Uterus (tissue), 4 donors: ENCODE results near the gene RAD51B. TPM values are rescaled to one million over a fixed set of nuclear protein-coding genes. Genes with fewer than 3 reads are reported as not detected.

ENCODE experiments used
- DNase-seq, 2 donors: peaks; one replicate each; pipeline ENCODE4 v3.0.0-alpha.2; 2019 to 2020
- H3K27ac ChIP-seq, 2 donors: fragments of 200-600 bp; sonication (generic); 1 replicate in 1 of 2; 2 replicates in 1 of 2; pipeline ENCODE4 v1.5.1; 2016 to 2018
- H3K27me3 ChIP-seq, 2 donors: fragments of 200-600 bp; sonication (generic); one replicate each; pipeline ENCODE4 v1.5.1; 2018 to 2019; ENCODE audit warnings: control low read depth in 1 of 2
- H3K36me3 ChIP-seq, 2 donors: fragments of 200-600 bp; sonication (generic); one replicate each; pipeline ENCODE4 v1.5.1; 2019; ENCODE audit warnings: control low read depth in 1 of 2
- H3K4me1 ChIP-seq, 2 donors: fragments of 200-600 bp; sonication (generic); one replicate each; pipeline ENCODE4 v1.5.1; 2018 to 2019; ENCODE audit warnings: control low read depth in 1 of 2
- H3K4me3 ChIP-seq, 2 donors: fragments of 200-600 bp; sonication (generic); 1 replicate in 1 of 2; 2 replicates in 1 of 2; pipeline ENCODE4 v1.5.1; 2018 to 2019; ENCODE audit warnings: mild to moderate bottlenecking in 1 of 2
- H3K9me3 ChIP-seq, 2 donors: fragments of 200-600 bp; sonication (generic); one replicate each; pipeline ENCODE4 v1.5.1; 2019; ENCODE audit warnings: control low read depth in 1 of 2
- CTCF ChIP-seq, 4 experiments: fragments of 200-600 bp in 2 of 4; fragments of 450-650 bp in 2 of 4; sonication (generic) in 2 of 4; IDR thresholded peaks; one replicate each; pipeline ENCODE4 v1.5.1; 2016 to 2019; ENCODE audit warnings: antibody characterized with exemption in 4 of 4, mild to moderate bottlenecking in 2 of 4, moderate library complexity in 1 of 4
- POLR2A ChIP-seq, 2 donors: fragments of 450-650 bp; IDR thresholded peaks; one replicate each; pipeline ENCODE4 v1.6.1; 2016; ENCODE audit warnings: antibody characterized with exemption in 2 of 2, mild to moderate bottlenecking in 1 of 2, moderate library complexity in 1 of 2
- intact Hi-C: fragments of 100-400 bp; cut with DNase I; formaldehyde crosslinking; loops from one replicate; pipeline ENCODE4 v1.15.1; 2023; ENCODE audit warnings: low total_unique reads
- total RNA-seq, 4 donors: library from RNA; depleted of rRNA in 3 of 4; stranded (reverse); fragments of >200 nt in 3 of 4; gene quantifications; one replicate each; pipeline versions ENCODE4 v1.1.0 to v1.2.4, GENCODE V29; 2014 to 2023
- donor health status: DM: yes; HTN: yes; CAD: no.

RAD51B gene
- total RNA-seq, 4 donors from 2014 or later = 29.5 to 100.0 (median 70.3) TPM

- Histone ChIP-seq H3K4me1 (no peaks in the 10 kb centered on the region), H3K27ac (peak overlapping the region; percentile 43 to 79), H3K9me3 (no peaks in the 10 kb centered on the region), H3K27me3 (no peaks in the 10 kb centered on the region), H3K36me3 (no peaks in the 10 kb centered on the region), H3K4me3 (no peak overlapping the region)
- TF ChIP-seq CTCF (IDR thresholded peaks at IDR 0.05) (no peak), POLR2A (IDR thresholded peaks at IDR 0.05) (no peak)
- intact Hi-C loops = no loop called here
- no peak for DNase-seq
These were observed 263.2 kb downstream of the RAD51B start for GRCh38 chr14:68082698-68083291.

- Histone ChIP-seq H3K9me3 (no peaks in the 10 kb centered on the region), H3K27me3 (no peaks in the 10 kb centered on the region), H3K4me1 (no peaks in the 10 kb centered on the region), H3K36me3 (no peaks in the 10 kb centered on the region), H3K27ac (peak overlapping the region; percentile 77 to 79), H3K4me3 (no peak overlapping the region)
- DNase-seq = no peak
- TF ChIP-seq POLR2A (IDR thresholded peaks at IDR 0.05) (no peak), CTCF (IDR thresholded peaks at IDR 0.05) (peak in 2 of 4 experiments; percentile 8 to 21)
- intact Hi-C loops = no loop called here
These were observed 264.7 kb downstream of the RAD51B start for GRCh38 chr14:68084256-68084655.

- intact Hi-C loops = no loop called here
- Histone ChIP-seq H3K4me1 (no peaks in the 10 kb centered on the region), H3K27ac (peak overlapping the region; percentile 77 to 79), H3K4me3 (no peak overlapping the region), H3K36me3 (no peaks in the 10 kb centered on the region), H3K27me3 (no peaks in the 10 kb centered on the region), H3K9me3 (no peaks in the 10 kb centered on the region)
- DNase-seq = no peak
- TF ChIP-seq CTCF (IDR thresholded peaks at IDR 0.05) = no peak
- no peak for TF ChIP-seq POLR2A (IDR thresholded peaks at IDR 0.05)
These were observed 266.2 kb downstream of the RAD51B start for GRCh38 chr14:68085742-68086141.

- H3K36me3 ChIP-seq = no peaks in the 10 kb centered on the region
- peak; percentile 48 to 71 for DNase-seq
- H3K27me3 ChIP-seq = no peaks in the 10 kb centered on the region
- no peaks in the 10 kb centered on the region for H3K9me3 ChIP-seq
- TF ChIP-seq POLR2A (IDR thresholded peaks at IDR 0.05) (no peak), CTCF (IDR thresholded peaks at IDR 0.05) (no peak)
- peak overlapping the region; percentile 81 to 93 for H3K27ac ChIP-seq
- no peaks in the 10 kb centered on the region for H3K4me1 ChIP-seq
- intact Hi-C loops = no loop called here
- peak overlapping the region; percentile 10 to 19 for H3K4me3 ChIP-seq
These were observed 268.9 kb downstream of the RAD51B start for GRCh38 chr14:68088451-68088854.

- TF ChIP-seq POLR2A (IDR thresholded peaks at IDR 0.05) = no peak
- TF ChIP-seq CTCF (IDR thresholded peaks at IDR 0.05) = no peak
- peak overlapping the region; percentile 81 to 93 for H3K27ac ChIP-seq
- peak in 1 of 2 donors; percentile 52 for DNase-seq
- intact Hi-C loops = no loop called here
- no peaks in the 10 kb centered on the region for H3K4me1 ChIP-seq
- no peaks in the 10 kb centered on the region for H3K9me3 ChIP-seq
- no peaks in the 10 kb centered on the region for H3K27me3 ChIP-seq
- no peaks in the 10 kb centered on the region for H3K36me3 ChIP-seq
- H3K4me3 ChIP-seq = peak overlapping the region in 1 of 2 donors; percentile 10
These were observed 269.7 kb downstream of the RAD51B start for GRCh38 chr14:68089146-68089731.
